K562 (cell line): ENCODE measurements around the gene PPM1H.
A peak's percentile ranks its signal among the peaks of the same experiment; 100 is the strongest.

Experiments
- BHLHE40 ChIP-seq: IDR thresholded peaks from 2 replicates; pipeline ENCODE4 v1.6.1; 2011; ENCODE audit warnings: low read length, improper control_type of control experiment
- ETS1 ChIP-seq: conservative IDR thresholded peaks from 2 replicates; pipeline ENCODE4 v1.6.1; 2011; ENCODE audit warnings: low read depth, mild to moderate bottlenecking, low read length; ENCODE audit not compliant: control insufficient read depth
- HDAC2 ChIP-seq: fragments of 450-650 bp; IDR thresholded peaks from 2 replicates; pipeline ENCODE4 v1.6.1; 2016; ENCODE audit warnings: mild to moderate bottlenecking
- NFRKB ChIP-seq: fragments of 450-650 bp; IDR thresholded peaks from 2 replicates; pipeline ENCODE4 v1.6.1; 2016; ENCODE audit warnings: low read depth
- POLR2A ChIP-seq: fragments of 450-650 bp; conservative IDR thresholded peaks from 2 replicates; pipeline ENCODE4 v1.6.1; 2016
- POLR2AphosphoS5 ChIP-seq: IDR thresholded peaks from 2 replicates; pipeline ENCODE4 v1.6.1; 2011; ENCODE audit warnings: mild to moderate bottlenecking, low read depth, low read length, moderate library complexity; ENCODE audit not compliant: control insufficient read depth, insufficient read depth
- ZBTB49 ChIP-seq: sonication (generic); formaldehyde crosslinking; IDR thresholded peaks from 2 replicates; pipeline ENCODE4 v1.8.0; 2022; ENCODE audit warnings: missing genetic modification reagents, mild to moderate bottlenecking, borderline replicate concordance
- ZNF592 ChIP-seq: fragments of 450-650 bp; IDR thresholded peaks from 2 replicates; pipeline ENCODE4 v1.6.1; 2017; ENCODE audit warnings: antibody characterized with exemption, mild to moderate bottlenecking
- TF ChIP-seq, protein P1 (sequence below), 3 experiments: IDR thresholded peaks in 2 of 3; conservative IDR thresholded peaks in 1 of 3; 2 replicates each; pipeline ENCODE4 v1.5.1; 2011 to 2012; ENCODE audit warnings: low read length in 3 of 3, mild to moderate bottlenecking in 3 of 3, control low read depth in 2 of 3, improper control_type of control experiment in 1 of 3, inconsistent platforms in 1 of 3, low read depth in 1 of 3, mixed read lengths in 1 of 3, moderate library complexity in 1 of 3; ENCODE audit not compliant: insufficient read depth in 2 of 3

DNA sequence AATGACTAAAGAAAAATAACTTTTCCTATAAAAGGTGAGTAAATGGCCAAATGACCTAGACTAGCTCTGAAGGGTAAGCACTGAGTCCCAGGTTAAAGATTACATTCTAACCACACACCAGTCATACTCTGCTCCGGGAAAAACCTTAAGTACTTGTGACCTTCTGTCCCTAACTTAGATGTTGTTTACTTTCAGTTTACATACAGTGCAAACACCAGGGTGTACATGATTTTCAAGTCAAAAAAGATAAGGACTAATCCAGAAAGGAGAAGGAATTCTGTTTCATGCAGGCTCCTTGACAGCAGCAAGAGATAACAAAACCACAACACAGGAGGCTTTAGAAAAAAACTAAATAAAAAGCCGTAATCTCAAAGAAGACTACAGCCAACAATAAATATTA, 174.2 kb downstream of the PPM1H start:
- TF ChIP-seq BHLHE40 (no peak), POLR2A (no peak), HDAC2 (0 out of 2 replicates have a peak, but pooled peaks have one; percentile 32), POLR2AphosphoS5 (no peak), ZBTB49 (CRISPR knock-in tag) (no peak), NFRKB (no peak), ETS1 (no peak), ZNF592 (no peak)
- TF ChIP-seq, protein P1, sequence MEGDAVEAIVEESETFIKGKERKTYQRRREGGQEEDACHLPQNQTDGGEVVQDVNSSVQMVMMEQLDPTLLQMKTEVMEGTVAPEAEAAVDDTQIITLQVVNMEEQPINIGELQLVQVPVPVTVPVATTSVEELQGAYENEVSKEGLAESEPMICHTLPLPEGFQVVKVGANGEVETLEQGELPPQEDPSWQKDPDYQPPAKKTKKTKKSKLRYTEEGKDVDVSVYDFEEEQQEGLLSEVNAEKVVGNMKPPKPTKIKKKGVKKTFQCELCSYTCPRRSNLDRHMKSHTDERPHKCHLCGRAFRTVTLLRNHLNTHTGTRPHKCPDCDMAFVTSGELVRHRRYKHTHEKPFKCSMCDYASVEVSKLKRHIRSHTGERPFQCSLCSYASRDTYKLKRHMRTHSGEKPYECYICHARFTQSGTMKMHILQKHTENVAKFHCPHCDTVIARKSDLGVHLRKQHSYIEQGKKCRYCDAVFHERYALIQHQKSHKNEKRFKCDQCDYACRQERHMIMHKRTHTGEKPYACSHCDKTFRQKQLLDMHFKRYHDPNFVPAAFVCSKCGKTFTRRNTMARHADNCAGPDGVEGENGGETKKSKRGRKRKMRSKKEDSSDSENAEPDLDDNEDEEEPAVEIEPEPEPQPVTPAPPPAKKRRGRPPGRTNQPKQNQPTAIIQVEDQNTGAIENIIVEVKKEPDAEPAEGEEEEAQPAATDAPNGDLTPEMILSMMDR (IDR thresholded peaks at IDR 0.05 in 2 of 3, conservative IDR thresholded peaks at IDR 0.05 in 1 of 3; ENCODE audit: insufficient read depth in 2 of 3, low read depth in 1 of 3, low read length in 3 of 3): no peak
